ENCODE data around the gene SDK2.
"Not testable (repeated sequence)": the region's sequence is repeated elsewhere in the genome, so short reads cannot be mapped to it uniquely, and the experiment has no call there.

The SDK2 gene

DNA sequence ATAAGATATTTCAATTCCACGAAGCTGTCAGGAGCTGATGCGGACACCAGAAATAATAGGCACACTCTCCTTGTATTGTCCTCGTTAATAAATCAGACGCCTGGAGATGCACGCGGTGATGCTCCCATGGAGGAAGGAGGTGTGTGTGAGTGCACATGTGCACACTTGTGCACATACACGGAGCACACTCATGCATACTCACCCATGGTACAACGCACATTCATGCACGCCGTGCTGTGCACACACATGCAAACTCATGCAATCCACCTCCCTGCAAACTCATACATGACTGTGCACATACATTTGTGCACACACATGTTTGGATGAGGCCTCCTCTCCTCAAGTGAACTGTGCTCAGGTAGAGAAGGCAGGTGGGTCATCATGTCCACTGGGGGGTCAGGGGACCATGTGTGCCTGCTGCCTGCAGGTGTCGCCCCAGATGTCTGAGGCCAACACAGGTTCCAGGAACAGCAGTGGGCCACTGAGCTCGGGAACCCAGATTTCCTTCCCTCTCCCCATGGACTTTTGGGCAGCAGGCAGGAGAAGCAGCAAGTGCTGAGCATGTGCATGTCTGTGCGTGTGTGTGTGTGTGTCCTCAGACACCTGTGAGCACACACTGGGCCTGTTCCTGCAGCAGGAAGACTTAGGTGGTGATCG is 165.3 kb downstream of the SDK2 start:
- H3K4me3 ChIP-seq (ENCODE audit: low read depth, low read length), result no peak overlapping the region
- DNase-seq (ENCODE audit: low read depth), result no peak

DNA sequence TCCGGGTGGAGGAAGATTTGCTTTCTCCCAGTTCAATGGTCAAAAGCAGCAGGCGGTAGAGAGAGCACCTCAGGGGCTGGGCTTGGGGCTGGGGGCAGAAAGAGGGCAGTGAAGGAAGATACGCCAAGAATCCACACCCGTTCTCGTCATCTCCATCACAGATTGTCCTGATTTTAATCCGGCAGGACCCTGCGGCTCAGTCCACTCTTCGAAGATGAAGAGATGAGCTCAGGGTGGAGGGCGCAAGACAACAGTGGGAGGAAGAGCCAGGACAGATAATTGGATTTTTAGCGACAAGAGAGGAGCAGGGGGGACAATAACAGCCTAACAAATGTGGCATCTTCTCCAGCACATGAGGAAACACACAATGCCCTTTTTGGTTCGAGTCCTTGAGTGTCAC is 165.9 kb downstream of the SDK2 start:
- H3K4me3 ChIP-seq (ENCODE audit: low read depth, low read length), result no peak overlapping the region
- DNase-seq (ENCODE audit: low read depth), result no peak

DNA sequence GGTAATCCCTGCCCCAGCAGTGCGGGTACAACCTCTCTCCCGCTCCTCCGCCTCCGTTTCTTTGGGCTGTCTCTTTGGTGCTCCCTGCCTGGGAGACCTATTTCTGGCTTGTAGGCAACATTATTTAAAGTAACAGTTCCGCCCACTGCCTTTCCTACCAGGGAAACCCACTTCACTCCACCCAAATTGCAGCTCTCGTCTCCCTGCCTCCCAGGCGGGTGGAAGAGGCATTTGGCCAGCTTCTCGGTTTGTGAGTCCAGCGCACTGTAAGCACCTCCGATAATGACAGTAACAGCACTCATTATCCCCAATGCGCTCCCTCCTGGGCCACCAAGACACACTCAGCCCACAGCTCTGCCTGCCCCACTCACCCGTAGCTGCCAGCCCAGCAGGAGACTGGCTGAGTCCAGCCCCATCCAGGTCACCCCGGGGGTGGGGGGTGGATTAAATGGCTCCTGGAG is 167.3 kb downstream of the SDK2 start:
- no peak for DNase-seq (ENCODE audit: low read depth)
- no peak overlapping the region for H3K4me3 ChIP-seq (ENCODE audit: low read depth, low read length)

DNA sequence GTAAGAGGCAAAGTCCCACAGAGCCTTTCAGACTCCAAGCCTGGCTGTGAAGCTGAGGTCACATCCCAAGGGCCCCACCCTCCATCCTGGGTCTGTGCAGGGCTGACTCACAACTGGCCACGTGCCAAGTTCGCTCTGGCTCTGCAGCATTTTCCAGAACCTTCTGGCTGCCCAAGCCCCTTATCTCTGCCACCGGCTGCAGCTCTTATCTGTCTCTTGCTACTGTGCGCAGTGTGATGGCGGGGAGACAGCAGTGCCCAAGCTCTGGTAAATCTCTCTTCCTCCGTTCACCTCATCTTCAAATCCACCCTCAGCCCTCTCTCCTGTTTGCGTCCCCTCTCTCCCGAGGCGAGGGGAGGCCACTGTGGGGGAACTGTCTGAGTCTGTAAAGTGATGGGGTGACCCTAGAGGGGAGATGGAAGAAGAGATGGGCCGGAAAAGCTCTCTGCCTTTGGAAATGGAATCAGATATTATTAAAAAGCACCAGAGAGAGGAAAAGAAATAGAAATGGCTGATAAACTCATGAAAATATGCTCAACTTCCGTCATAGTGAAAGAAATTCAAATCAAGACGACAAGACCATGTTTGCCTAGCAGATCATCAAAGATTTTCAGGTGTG is 169.8 kb downstream of the SDK2 start:
- peak; percentile 9 for DNase-seq (ENCODE audit: low read depth)
- no peak overlapping the region for H3K4me3 ChIP-seq (ENCODE audit: low read depth, low read length)

DNA sequence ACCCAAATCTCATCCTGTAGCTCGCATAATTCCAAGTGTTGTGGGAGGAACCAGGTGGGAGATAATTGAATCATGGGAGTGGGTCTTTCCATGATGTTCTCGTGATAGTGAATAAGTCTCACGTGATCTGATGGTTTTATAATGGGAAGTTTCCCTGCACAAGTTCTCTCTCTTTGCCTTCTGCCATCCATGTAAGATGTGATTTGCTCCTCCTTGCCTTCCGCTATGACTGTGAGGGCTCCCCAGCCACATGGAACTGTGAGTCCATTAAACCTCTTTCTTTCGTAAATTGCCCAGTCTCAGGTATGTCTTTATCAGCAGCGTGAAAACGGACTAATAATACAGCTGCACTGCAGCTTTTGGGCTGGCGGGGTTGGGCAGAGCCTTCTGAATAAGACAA is 171.5 kb downstream of the SDK2 start:
- DNase-seq (ENCODE audit: low read depth); H3K4me3 ChIP-seq (ENCODE audit: low read depth, low read length): not testable (repeated sequence)

DNA sequence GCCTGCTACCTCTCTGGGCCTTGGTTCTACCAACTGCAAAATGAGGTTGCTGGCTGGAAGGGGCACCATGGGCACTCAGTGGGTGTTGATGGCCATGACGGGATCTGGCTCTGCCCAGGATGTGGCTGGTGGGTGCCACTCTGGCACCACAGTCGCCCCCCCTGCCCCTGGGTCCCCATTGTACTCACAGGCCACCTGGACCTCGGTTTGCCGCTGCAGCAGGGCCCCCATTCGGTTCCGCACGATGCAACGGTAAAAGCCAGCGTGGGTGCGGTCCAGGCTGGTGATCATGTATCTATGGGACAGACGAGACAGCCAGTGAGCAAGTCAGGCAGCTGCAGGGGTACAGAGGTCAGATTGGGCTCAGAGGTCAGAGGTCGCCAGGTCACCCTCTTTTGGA is 172.3 kb downstream of the SDK2 start:
- no peak overlapping the region for H3K4me3 ChIP-seq (ENCODE audit: low read depth, low read length)
- DNase-seq (ENCODE audit: low read depth), result no peak

DNA sequence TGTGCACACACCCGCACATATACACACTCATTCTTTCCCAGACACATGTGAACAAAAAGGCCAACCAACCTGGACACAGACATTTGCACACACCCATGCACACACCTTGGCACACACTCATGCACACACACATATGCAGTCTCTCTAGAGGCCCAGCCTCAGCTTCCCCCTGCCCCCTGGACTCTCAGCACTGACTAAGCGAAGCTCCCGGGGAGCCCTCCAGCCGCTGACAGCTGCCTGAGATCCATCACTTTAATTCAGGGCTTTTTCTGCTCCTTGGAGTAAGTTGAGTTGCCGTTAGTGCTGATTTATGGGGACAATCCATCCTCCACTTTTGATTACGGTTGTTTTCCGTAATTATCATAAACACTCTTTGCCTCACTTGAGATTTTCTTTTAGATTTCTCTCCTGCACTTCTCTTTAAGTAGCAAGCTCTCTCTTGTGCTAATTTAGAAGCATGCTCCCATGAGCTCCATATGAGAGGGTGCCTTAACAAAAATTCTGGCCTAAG is 173.9 kb downstream of the SDK2 start:
- no peak for DNase-seq (ENCODE audit: low read depth)
- H3K4me3 ChIP-seq (ENCODE audit: low read depth, low read length), result no peak overlapping the region

DNA sequence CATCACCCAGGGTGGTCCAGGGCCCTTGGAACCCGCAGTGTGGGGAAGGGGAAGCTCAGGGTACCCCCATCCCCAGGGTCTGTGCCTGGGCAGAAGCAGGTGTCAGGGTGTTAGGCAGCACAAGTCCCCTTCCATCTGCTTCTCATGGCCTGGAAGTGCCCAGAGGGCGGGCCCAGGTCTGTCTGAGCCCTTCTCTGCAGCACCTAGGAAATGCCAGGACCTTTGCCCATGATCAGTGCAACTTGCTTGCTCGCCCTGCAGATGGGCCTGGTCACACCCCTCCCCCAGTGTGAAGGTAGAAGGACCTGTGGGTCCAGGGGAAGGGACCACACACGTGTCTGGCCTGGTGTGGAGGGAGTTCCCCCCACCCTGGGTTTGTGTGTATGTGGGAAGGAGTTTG is 174.9 kb downstream of the SDK2 start:
- no peak for DNase-seq (ENCODE audit: low read depth)
- no peak overlapping the region for H3K4me3 ChIP-seq (ENCODE audit: low read depth, low read length)

DNA sequence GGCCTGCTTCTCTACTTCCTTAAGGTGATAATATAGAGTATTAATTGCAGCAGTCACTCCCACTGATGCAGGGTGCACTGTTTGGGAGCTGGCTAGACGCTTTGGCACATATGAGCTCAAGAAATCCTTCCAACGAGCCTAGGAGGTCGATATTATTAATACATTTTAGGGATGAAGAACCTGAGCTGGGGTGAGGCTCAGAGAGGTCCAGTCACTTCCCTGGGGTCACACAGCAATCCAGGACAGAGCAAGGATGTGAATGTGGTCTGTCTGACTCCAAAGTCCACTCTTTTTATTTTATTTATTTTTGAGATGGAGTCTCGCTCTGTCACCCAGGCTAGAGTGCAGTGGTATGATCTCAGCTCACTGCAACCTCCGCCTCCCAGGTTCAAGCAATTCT is 176.0 kb downstream of the SDK2 start:
- no peak for DNase-seq (ENCODE audit: low read depth)
- H3K4me3 ChIP-seq (ENCODE audit: low read depth, low read length), result no peak overlapping the region

DNA sequence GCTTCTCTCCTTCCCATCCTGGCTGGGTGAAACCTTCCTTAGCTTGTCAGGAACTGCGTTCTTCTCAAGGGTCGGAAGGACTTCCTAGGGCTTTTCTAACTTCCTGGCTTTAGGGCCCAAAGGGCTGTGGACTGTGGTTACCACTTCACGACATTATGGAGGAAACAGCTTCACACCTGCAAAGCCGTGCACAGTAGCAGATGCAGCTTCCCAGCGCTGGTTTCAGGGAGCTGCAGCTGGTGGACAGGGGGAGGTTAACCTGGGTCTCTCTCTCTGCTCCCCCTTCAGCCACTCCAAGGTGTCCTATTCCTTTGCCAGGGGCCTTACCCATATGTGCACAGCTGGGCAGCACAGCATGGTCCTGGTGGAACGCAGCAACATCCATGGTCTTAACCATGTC is 176.6 kb downstream of the SDK2 start:
- no peak overlapping the region for H3K4me3 ChIP-seq (ENCODE audit: low read depth, low read length)
- DNase-seq (ENCODE audit: low read depth), result no peak

DNA sequence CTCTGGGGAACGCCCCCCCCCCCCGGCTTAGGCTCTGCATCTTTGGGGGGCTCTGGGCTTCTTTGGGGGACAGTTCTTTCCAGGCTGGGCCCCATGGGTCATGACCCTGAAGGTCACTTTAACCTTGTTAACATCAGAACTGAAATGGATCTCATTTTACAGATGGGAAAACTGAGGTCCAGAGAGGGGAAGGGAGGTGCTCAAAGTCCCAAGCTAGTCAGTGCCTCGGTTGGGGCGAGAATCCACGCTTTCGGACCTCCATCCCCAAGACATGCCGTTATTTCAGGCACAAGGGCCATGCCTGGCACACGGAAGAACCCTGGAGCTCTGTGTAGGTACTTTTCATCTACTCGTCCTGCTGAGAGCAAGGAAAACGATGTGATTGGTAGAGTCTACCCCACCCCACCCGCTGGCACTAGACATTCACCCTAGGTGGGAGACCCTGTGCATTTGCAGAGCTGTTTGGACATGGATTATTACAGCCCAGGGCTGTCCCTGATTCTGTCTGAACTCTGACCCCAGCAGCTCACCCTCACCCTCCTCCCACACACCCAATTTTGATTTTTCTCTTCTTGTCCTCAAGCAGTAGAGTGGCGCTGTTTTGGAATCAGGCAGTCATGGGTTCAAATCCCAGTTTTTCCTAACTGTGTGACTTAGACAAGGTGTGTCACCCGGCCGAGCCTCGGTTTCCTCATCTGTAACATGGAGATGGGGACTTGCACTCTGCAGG is 177.4 kb downstream of the SDK2 start:
- H3K4me3 ChIP-seq (ENCODE audit: low read depth, low read length), result no peak overlapping the region
- no peak for DNase-seq (ENCODE audit: low read depth)

DNA sequence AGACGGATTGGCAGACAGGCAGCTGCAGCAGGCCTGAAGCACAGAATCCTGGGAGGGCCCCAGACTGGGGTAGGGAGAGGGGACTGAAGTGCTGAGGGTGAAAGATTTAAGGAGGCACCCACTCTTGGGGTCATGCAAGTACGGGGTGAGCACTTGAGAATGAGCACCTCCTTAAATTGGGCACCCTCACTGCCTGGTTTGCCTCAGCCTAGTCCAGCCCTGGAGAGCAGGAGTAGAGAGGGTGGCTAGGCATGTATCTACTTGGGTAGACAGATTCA is 178.4 kb downstream of the SDK2 start:
- no peak for DNase-seq (ENCODE audit: low read depth)
- H3K4me3 ChIP-seq (ENCODE audit: low read depth, low read length), result no peak overlapping the region

DNA sequence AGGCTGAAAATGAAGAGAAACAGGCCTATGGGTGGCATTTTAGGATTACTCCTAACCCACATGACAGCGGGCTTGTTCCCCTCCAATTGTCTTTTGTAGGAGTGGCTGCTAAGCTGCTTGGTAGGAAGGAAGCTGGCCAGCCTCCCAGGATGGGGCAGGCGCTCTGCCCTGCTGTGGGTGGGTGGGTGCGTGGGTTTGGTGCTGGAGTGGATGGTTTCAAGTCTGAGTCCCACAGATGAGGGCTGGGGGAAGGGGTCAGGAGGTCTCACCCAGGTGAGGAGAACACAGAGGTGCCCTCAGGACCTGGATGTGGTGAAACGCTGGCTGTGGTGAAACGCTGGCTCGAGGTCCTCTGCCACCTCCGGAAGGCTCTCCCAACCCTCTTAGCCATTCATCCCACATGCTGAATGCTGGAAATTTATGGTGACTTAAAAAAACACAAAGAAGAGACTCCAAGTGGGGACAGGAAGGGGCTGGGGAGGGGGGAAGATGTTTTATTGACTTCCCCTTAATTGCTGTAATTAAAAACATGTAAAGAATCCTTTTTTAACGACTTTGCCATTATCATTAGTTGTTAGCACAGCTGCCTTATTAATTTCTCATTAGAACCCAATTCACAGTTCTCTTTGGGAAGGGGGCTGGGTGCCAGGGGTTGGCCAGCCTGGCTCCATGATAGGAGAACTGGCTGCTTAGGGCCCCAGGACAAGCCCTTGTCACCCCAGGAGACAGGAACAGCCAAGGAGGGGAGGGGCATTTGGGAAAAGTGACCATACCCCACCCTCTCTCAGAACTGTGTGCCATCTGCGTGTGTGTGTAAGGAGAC is 178.9 kb downstream of the SDK2 start:
- DNase-seq (ENCODE audit: low read depth), result no peak
- no peak overlapping the region for H3K4me3 ChIP-seq (ENCODE audit: low read depth, low read length)

DNA sequence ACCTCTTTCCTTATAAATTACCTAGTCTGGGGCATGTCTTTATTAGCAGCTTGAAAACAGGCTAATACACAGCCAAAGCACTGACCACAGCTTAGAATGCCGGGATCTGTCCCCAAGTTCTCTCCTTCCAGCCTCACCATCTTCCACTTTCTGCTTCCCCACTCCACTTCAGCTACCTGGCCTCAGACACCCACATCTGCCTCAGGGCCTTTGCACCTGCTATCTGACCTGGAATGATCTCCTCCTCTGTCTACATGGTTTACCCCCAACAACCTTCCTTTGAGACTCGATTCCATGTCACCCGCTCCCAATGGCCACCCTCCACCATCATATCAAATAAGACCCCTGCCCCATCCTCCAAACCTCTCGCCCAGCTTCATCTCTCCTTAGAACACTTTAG is 179.8 kb downstream of the SDK2 start:
- DNase-seq (ENCODE audit: low read depth), result no peak

DNA sequence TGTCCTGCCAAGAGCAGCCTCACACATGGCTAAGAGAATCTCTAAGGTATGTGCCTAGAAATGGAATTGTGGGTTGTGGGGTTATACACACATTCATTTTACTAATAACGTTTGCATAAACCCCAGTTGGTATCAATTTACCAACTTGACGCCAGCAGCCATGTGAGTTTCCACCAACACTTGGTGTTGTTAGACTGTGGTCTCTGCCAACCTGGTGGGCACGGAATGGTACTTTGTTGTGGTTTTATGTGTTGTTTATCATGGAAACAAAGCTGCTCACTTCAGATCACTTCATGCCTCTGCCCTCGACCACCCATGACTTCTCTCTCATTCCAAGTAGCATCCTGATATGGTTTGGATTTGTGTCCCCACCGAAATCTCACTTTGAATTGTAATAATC is 180.4 kb downstream of the SDK2 start:
- no peak for DNase-seq (ENCODE audit: low read depth)
- H3K4me3 ChIP-seq (ENCODE audit: low read depth, low read length), result no peak overlapping the region

More for the DNA sequence above, 179.8 kb downstream of the SDK2 start:
- no peak overlapping the region for H3K4me3 ChIP-seq (ENCODE audit: low read depth, low read length)

DNA sequence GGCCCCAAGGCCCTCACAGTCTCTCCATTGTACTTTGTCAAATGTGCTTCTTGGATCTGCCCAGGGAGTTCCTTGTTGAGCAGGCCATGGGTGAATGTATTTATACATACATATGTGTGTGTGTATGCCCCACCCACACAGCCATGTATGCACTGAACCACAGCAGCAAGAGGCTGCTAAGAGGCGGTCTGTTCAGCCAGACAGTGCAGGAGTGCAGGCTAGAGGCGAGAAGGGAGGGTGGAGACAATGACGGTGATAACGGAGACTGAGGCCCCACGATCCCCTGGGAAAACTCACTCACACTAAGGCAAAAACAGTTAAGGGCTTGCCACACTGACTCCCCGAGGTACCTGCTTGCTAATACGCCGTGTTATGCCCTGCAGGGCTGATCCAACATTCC is 181.4 kb downstream of the SDK2 start:
- H3K4me3 ChIP-seq (ENCODE audit: low read depth, low read length), result no peak overlapping the region
- DNase-seq (ENCODE audit: low read depth), result no peak

DNA sequence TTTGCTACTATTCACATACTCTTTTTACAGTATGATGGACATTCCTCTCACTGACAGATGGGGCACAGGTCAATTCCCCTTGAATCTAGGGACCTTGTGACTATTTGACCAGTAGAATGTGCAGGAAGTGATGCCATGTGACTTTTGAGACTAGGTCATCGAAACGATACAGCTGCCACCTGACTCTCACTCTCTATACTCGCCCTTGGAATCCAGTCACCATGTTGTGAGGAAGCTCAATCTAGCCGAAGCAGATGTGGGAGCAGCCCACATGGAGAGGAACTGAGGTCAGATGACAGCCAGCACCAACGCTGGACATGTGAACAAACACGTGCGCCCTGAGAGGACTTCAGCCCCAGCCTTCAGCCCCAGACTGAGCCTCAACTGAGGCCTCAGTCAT is 184.3 kb downstream of the SDK2 start:
- no peak for DNase-seq (ENCODE audit: low read depth)
- H3K4me3 ChIP-seq (ENCODE audit: low read depth, low read length), result no peak overlapping the region

DNA sequence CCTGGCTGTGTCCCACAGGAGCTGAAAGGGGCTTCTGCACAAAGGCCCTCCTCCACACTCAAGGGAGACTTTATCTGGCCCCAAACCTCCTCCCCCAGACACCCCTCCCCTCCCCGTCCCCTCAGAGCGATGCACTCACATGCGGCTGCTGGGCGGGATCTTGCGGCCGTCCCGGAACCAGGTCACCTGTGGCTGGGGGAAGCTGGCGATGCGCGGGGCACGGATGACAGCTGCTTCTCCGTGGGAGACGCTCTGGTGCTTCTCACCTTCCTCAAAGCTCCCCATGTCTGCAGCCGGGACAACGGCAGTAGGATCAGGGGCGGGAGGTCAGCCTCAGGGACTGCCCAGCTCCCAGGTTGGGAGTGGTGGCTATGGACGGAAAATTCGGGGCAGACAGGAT is 188.5 kb downstream of the SDK2 start:
- no peak overlapping the region for H3K4me3 ChIP-seq (ENCODE audit: low read depth, low read length)
- no peak for DNase-seq (ENCODE audit: low read depth)

DNA sequence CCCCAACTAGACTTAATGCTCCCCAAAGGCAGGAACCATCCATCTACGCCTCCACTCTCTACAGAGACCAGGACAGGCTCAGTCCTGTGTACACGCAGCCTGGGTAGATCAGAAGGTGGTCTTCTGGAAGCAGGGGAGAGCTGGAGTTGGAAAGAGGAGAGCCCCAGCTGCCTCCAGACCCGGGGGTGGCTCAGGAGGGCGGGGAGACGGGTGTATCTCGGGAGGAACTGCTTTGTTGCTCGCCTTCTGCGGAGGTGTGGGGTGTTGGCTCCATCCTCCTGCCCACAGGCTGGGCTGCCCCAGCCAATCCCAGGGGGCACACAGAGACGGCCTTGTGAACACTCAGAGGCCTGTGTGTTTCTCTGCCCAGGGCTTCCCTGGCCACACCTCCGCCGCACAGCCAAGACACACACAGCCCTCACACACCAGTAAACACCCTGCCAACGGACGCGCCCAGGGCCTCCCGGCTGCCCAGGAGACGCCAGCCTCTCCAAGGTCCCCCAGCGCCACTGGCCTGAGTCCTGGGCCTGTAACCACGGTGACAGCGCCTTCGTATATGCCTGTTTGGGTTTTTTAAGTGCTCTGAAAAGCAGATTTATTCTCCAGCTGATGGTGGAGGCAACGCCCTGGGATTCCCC is 189.1 kb downstream of the SDK2 start:
- DNase-seq (ENCODE audit: low read depth), result no peak
- H3K4me3 ChIP-seq (ENCODE audit: low read depth, low read length), result no peak overlapping the region

DNA sequence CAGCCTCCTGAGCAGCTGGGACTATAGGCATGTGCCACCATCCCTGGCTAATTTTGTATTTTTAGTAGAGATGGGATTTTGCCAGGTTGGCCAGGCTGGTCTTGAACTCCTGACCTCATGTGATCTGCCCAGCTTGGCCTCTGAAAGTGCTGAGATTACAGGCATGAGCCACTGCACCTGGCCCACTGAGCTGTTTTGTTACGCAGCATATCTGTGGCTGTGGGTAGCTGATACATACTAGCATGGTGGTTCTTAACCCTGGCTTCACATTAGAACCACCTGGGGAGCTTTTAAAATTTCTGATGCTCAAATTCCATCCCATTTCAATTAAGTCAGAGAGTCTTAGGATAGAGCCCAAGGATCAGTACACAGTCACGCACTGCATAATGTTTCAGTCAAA is 190.8 kb downstream of the SDK2 start:
- DNase-seq (ENCODE audit: low read depth); H3K4me3 ChIP-seq (ENCODE audit: low read depth, low read length): not testable (repeated sequence)
